Esophagus mucosa (tissue), 1 donor: ENCODE results near the gene HIPK2. TPM values are rescaled to one million over a fixed set of nuclear protein-coding genes. Genes with fewer than 3 reads are reported as not detected.
A peak's percentile ranks its signal among the peaks of the same experiment; 100 is the strongest.

ENCODE experiments used
- ATAC-seq: fragments of 200-7000 bp; cut with Tn5 transposase; one replicate; pipeline ENCODE4 v1.9.1; 2020
- total RNA-seq: library from RNA; stranded (reverse); gene quantifications from one replicate; pipeline ENCODE4 v1.2.4, GENCODE V29; 2023
- donor health status: DM: yes; HTN: yes; CAD: no.

Gene HIPK2
- total RNA-seq, 1 donor from 2014 or later, result 39.5 TPM

DNA sequence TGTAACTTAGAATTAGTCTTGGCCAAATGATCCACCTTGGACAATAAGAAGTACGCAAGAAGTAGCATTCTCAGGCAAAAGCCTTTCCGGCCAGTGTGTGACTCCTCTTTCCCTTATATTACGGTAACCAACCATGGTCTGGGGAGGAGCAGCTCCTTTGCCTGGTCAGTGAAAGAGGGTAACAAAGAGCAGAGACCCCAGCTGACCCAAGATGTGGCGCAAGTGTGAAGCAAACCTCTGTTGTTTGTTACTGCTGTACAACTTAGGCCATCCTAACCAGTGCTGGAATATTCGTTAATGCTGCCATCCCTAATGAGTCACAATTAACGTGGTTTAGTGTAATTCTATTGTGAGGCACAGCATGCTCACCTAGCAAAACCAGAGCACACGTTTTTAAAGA, 44.0 kb downstream of the HIPK2 start:
- no peak for ATAC-seq

- no peak for ATAC-seq
These were observed 45.2 kb downstream of the HIPK2 start for GRCh38 chr7:139732471-139733167.

DNA sequence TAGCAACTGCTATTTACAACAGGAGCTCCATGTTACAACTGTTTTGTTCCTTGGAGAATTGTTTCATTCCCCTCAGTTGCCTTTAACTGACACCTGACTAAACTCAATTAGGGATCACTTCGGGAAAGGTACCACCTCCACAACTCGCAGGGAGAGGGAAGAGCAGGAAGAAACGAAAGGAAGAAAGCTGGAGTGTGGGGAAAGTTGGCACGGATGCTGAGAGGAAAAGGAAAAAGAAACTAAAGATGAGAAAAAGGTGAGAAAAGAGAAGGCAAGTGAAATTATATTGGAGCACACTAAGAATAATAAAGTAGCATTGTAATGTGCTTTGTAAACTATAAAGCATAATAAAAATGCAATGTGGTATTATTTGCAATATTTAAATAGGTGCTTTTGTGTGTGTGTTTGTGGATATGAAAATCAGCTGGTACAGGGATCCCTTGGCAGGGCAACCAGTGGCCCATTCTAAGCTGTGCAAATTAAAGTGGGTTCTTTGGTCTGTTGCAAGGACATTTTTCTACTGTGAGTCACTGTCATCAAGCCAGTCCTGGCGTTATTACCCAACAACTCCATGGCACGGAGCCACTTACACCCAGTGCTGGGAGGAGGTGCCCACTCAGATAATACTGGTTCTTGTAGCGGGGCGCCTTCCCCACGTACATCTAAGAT, 45.9 kb downstream of the HIPK2 start:
- ATAC-seq, result peak; percentile 83

DNA sequence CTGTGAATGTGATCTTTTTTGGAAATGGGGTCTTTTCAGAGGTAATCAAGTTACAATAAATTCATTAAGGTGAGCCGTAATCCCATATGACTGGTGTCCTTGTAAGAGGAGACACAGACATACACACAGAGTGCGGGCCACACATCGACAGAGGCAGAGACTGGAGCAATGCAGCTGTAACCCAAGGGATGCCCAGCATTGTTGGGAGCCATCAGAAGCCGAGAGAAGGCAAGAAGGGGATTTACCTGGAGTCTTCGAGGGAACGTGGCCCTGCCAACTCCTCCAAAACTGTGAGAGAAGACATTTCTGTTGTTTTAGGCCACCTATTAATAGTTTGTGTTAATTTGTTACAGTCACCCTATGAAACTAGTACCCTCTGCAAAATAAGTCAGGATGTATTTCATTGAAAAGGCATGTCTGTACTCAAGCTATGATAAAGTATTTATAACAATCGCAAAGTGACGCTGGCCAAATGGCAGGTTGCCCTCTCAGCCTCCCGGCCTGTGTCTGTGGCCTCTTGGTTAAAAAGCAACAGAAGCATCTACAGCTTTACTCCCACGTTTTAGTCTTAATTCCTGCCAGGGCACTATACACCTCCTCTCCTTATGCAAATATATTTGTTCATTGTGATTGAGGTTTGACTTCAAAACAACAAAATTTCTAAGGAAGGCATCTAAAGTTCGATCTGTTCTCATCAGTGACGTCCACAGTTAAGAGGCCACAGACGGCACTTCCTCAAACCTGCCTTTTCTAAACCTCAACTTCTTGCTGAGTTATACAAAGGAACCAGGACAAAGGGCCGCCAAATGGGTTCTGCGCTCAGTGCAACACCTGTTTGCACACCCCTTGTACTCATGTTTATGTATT, 46.8 kb downstream of the HIPK2 start:
- ATAC-seq, result peak; percentile 43

GRCh38 chr7:139728203-139728602, 49.6 kb downstream of the HIPK2 start:
- no peak for ATAC-seq

DNA sequence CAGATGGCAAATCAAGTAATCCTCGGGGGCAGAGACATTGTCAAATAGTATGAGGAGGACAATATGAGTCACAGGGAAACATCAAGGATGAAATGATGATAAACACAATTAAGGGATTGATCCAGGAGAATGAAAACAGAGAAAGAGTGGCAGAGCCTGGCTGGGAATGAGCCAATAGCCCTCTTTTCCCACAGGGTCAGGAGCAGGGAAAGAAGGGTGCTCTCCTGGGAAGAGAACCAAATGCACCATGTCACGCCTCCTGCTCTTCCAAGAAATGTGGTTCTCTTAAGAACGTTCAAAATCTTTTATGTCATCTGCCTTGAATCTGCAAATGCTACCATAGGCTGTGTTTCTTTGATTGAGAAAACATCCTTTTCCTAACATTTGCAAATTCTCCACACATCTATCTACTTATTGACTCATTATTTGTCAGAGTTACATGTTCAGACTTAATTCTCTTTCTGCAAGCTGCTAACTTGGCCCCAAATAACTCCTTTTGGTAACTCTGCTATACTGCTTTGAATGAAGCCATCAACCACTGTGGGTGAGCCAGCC, 50.6 kb downstream of the HIPK2 start:
- peak; percentile 39 for ATAC-seq

- ATAC-seq, result no peak
These were observed 51.3 kb downstream of the HIPK2 start for GRCh38 chr7:139726485-139726869.

- ATAC-seq, result no peak
These were observed 51.8 kb downstream of the HIPK2 start for GRCh38 chr7:139725858-139726484.

DNA sequence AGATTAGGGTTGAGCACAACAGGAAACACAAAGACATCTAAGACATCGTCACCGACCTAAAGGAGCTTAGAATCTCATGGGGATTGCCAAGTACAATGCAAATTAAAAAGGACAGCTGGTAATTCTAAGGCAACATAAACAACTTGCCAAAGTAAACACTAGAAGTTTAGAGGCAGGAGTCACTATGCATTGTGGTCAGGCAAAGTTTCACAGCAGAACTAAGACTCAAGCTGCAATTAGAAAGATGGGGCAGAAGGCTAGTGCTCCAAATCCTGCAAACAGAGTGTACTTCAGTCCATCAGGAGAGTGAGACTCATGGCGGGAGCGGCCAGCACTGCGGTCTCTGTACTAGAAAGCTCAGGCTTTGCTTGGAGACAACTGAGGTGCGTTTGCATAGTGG, 52.7 kb downstream of the HIPK2 start:
- peak; percentile 26 for ATAC-seq

- no peak for ATAC-seq
These were observed 55.2 kb downstream of the HIPK2 start for GRCh38 chr7:139722604-139723003.

GRCh38 chr7:139721821-139722220, 56.0 kb downstream of the HIPK2 start:
- ATAC-seq, result no peak

DNA sequence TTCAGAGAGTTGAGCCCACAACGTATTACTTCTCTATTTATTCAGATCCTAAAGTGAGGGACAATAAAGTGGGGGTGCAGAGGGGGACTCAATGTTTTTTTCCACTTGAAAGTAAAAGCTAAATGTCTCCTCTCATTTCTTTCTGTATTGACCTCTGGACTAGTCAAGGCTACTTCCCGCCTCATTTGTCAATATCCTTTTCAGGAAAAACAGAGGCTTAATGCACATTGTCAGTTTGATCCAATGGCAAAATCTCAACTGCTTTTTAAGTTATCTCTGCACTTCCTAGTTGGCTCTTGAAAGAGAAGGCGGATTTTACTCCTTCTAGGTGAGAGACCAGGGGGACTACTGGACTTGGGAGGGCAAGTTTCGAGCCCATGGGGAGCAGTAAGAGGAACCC, 56.4 kb downstream of the HIPK2 start:
- ATAC-seq, result no peak

GRCh38 chr7:139720705-139721231, 57.0 kb downstream of the HIPK2 start:
- ATAC-seq, result no peak

DNA sequence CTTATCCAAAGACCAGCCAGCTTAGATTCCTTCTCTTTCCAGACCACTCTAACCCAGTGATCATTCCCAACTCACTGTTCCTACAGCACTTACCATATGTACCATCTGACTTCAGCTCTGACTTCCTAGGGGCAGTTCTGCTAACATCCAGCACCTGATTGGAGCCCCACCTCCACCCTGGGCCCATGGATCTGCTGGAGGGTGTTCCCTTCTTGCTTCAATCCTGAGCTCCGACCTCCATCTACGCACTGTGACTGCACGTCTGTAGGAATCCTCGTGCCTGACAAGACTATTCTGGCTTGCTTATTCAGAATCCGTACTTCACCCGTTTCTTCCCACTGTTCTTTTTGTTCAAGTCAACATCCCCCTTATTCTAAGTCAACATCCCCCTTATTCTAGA, 57.6 kb downstream of the HIPK2 start:
- no peak for ATAC-seq

GRCh38 chr7:139718859-139719258, 58.9 kb downstream of the HIPK2 start:
- no peak for ATAC-seq

GRCh38 chr7:139718141-139718540, 59.7 kb downstream of the HIPK2 start:
- ATAC-seq, result no peak

DNA sequence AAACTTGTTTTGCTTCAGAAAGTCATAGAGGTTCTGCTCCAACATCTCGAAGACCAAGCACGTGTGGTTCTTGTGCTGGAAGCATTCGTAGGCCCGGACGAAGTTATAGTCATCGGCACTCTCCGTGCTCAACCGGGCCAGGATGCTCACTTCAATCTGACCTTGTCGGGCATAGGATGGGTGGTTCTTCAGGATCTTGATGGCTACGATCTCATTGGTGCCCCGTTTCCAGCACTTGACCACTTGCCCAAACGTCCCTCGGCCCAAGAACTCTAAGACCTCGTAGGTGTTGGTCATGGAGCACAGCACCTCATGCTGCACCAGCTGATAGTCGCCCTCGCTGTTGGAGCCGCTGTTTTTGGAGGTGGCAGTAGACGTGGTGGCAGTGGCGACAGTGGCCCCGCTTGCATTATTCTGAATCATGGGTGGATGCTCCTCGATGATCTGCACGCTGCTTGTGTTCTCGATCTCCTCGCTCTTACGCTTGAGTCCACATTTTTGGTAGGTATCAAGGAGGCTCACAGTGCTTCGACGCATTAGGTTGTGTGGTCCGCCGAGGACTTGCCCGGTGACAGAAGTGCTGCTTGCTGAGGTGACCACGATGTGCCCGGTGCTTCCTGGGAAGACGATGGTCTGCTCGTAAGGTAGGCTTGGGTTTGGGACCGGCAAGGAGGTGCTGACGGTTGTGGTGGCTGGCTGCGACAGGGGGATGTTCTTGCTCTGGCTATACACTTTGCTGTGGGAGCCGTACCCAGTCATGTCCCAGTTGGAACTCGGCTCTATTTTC, 61.4 kb downstream of the HIPK2 start:
- no peak for ATAC-seq

GRCh38 chr7:139715194-139715815, 62.5 kb downstream of the HIPK2 start:
- no peak for ATAC-seq

- ATAC-seq, result peak; percentile 41
These were observed 63.5 kb downstream of the HIPK2 start for GRCh38 chr7:139714163-139714901.

- ATAC-seq, result no peak
These were observed 64.2 kb downstream of the HIPK2 start for GRCh38 chr7:139713526-139714162.
